Stimulated activated CD4-positive, alpha-beta T cell treated with anti-CD3 and anti-CD28 coated beads, Interleukin-12 subunit alpha, Interleukin-12 subunit beta, amount 100 ng/mL, for 4 hours (primary cell): ENCODE results near the gene SLC6A3.
A peak's percentile ranks its signal among the peaks of the same experiment; 100 is the strongest.
"Not testable (repeated sequence)": the region's sequence is repeated elsewhere in the genome, so short reads cannot be mapped to it uniquely, and the experiment has no call there.

Experiments used
- DNase-seq: peaks from one replicate; pipeline ENCODE4 v3.0.0-alpha.2; 2020

SLC6A3 gene

GRCh38 chr5:1476967-1477310, 31.7 kb upstream of the SLC6A3 start:
- no peak for DNase-seq

- no peak for DNase-seq
Measured at GRCh38 chr5:1476181-1476966, 31.1 kb upstream of the SLC6A3 start.

- DNase-seq: not testable (repeated sequence)
Measured at GRCh38 chr5:1475544-1475900, 30.3 kb upstream of the SLC6A3 start.

- DNase-seq: no peak
Measured at GRCh38 chr5:1474866-1475543, 29.8 kb upstream of the SLC6A3 start.

GRCh38 chr5:1474183-1474839, 29.1 kb upstream of the SLC6A3 start:
- DNase-seq: no peak

GRCh38 chr5:1473746-1474145, 28.5 kb upstream of the SLC6A3 start:
- no peak for DNase-seq

GRCh38 chr5:1472964-1473628, 27.9 kb upstream of the SLC6A3 start:
- DNase-seq: no peak

- no peak for DNase-seq
Measured at GRCh38 chr5:1471997-1472963, 27.0 kb upstream of the SLC6A3 start.

GRCh38 chr5:1471240-1471853, 26.1 kb upstream of the SLC6A3 start:
- no peak for DNase-seq

- DNase-seq: no peak
Measured at GRCh38 chr5:1470762-1471211, 25.5 kb upstream of the SLC6A3 start.

- DNase-seq: no peak
Measured at GRCh38 chr5:1468629-1469527, 23.6 kb upstream of the SLC6A3 start.

- peak; percentile 16 for DNase-seq
Measured at GRCh38 chr5:1468247-1468612, 23.0 kb upstream of the SLC6A3 start.

GRCh38 chr5:1467341-1468246, 22.4 kb upstream of the SLC6A3 start:
- no peak for DNase-seq

- no peak for DNase-seq
Measured at GRCh38 chr5:1466631-1467265, 21.5 kb upstream of the SLC6A3 start.

- no peak for DNase-seq
Measured at GRCh38 chr5:1465966-1466471, 20.8 kb upstream of the SLC6A3 start.

- no peak for DNase-seq
Measured at GRCh38 chr5:1465117-1465516, 19.9 kb upstream of the SLC6A3 start.

- no peak for DNase-seq
Measured at GRCh38 chr5:1464511-1464910, 19.3 kb upstream of the SLC6A3 start.

- no peak for DNase-seq
Measured at GRCh38 chr5:1464096-1464446, 18.8 kb upstream of the SLC6A3 start.
